Measurements from ENCODE around the gene RBM14. TPM values are rescaled to one million over a fixed set of nuclear protein-coding genes. Genes with fewer than 3 reads are reported as not detected.

The RBM14 gene
- total RNA-seq, 4 donors from 2014 or later: 25.8 to 49.3 (median 39.6) TPM

GRCh38 chr11:66593303-66593635 lies 23.2 kb upstream of the RBM14 start:
- TF ChIP-seq, protein P1, sequence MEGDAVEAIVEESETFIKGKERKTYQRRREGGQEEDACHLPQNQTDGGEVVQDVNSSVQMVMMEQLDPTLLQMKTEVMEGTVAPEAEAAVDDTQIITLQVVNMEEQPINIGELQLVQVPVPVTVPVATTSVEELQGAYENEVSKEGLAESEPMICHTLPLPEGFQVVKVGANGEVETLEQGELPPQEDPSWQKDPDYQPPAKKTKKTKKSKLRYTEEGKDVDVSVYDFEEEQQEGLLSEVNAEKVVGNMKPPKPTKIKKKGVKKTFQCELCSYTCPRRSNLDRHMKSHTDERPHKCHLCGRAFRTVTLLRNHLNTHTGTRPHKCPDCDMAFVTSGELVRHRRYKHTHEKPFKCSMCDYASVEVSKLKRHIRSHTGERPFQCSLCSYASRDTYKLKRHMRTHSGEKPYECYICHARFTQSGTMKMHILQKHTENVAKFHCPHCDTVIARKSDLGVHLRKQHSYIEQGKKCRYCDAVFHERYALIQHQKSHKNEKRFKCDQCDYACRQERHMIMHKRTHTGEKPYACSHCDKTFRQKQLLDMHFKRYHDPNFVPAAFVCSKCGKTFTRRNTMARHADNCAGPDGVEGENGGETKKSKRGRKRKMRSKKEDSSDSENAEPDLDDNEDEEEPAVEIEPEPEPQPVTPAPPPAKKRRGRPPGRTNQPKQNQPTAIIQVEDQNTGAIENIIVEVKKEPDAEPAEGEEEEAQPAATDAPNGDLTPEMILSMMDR (IDR thresholded peaks at IDR 0.05; ENCODE audit: low read depth): no peak

GRCh38 chr11:66593650-66594049 lies 22.8 kb upstream of the RBM14 start:
- TF ChIP-seq, protein P1 (IDR thresholded peaks at IDR 0.05; ENCODE audit: low read depth): no peak

DNA sequence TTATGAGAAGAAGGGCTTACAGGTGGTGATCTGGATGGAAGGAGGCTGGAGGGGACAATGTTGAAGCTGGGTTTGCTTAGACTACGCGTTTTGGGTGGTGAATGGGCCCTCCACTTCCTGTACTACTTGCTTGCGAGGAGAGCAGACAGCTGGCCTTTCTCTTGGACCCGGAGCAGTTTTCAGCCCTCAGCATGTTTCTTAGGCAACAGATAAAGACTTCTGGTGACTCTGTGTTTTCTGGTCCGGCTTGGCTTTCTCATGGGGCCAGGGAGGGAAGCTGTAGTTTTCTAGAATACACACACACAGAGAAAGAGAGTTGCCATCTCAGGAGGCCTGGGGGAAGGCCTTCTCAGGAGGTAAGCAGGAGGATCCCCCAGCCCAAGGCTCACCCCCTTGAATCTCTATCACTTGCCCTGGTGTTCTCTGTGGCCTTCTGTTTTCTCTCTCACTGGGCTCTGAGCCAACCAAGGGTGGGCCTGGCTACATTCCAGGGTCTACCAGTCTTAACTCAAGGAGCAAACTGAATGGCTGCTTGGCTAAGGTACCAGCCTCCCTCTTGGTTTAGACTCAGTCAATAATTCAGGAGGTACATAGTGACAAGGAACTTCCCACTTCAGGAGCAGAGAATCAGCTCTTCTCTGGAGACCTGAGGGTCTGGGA lies 21.1 kb upstream of the RBM14 start:
- TF ChIP-seq, protein P1 (IDR thresholded peaks at IDR 0.05; ENCODE audit: low read depth): no peak

DNA sequence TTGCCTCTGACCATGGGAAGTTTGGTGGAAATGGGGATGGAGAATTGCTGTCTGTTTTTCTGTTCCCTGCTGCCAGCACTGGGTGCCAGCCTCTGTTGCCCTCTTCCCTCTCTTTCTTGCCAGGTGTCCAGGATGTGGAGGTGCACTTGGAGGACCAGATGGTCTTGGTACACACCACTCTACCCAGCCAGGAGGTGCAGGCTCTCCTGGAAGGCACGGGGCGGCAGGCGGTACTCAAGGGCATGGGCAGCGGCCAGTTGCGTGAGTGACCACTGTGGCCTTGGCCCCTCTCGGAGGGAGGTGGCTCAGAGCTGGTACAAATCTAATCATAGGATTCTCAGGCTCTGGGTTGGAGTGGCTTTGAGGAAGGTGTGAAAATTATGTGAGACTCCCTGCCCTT lies 17.4 kb upstream of the RBM14 start:
- TF ChIP-seq, protein P1 (IDR thresholded peaks at IDR 0.05; ENCODE audit: low read depth): no peak

- TF ChIP-seq, protein P1 (IDR thresholded peaks at IDR 0.05; ENCODE audit: low read depth): no peak
Measured at GRCh38 chr11:66600219-66600618, 16.2 kb upstream of the RBM14 start.

DNA sequence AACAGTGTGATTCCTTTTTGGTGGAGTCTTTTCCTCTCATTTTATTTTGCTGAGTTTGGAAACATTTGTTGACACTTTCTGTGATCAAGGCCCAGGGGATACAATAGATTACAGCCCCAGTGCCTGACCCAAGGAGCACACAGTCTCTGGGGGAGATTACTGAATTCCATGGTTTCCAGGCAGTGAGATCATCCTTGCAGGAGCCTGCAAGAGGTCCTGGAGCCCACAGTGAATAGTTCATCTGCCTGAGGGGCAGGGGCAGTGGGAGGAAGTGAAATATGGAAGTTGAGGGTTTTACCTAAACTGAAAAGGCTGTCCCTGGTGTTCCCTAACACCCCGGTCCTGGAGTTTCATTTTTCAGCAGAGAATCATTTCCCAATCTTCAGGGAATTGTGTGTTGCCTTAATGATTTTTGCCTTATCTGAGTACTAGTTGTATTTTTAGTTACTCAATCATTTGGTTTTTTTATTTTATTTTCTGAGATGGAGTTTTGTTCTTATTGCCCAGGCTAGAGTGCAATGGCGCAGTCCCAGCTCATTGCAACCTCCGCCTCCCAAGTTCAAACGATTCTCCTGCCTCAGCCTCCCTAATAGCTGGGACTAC lies 15.7 kb upstream of the RBM14 start:
- TF ChIP-seq, protein P1 (IDR thresholded peaks at IDR 0.05; ENCODE audit: low read depth): no peak

GRCh38 chr11:66603072-66603471 lies 13.4 kb upstream of the RBM14 start:
- TF ChIP-seq, protein P1 (IDR thresholded peaks at IDR 0.05; ENCODE audit: low read depth): no peak

Data from subcutaneous adipose tissue (tissue), 4 donors.